ENCODE results near the gene PRPH2. TPM values are rescaled to one million over a fixed set of nuclear protein-coding genes. Genes with fewer than 3 reads are reported as not detected.

The PRPH2 gene, protein sequence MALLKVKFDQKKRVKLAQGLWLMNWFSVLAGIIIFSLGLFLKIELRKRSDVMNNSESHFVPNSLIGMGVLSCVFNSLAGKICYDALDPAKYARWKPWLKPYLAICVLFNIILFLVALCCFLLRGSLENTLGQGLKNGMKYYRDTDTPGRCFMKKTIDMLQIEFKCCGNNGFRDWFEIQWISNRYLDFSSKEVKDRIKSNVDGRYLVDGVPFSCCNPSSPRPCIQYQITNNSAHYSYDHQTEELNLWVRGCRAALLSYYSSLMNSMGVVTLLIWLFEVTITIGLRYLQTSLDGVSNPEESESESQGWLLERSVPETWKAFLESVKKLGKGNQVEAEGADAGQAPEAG
- 1 to 10 TPM in 1 of 2 donors, under 1 TPM in 1; 0.27 to 3.3 TPM for total RNA-seq

DNA sequence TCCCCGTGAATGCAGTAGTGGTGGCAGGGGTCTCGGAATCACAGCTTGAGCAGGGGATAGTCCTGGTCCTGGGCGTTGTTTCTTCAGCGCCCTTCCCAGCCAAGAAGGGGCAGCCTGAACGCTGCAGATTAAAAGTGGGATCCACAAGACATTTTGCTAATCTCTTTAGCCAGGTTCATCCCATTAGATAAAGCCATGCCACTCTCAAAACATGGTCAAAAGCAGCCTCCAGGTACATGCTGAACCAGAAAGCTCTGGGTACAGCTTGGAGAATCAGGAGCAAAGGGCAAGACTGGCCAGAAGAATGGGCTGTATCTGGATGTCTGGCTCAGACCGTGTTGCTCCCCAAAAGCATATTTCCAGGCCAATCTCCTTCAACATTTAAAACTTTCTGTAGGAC, at the start of gene PRPH2:
TSS of gene PRPH2 (minus strand) at position 101 of the 400 bp plus-strand sequence. CDS start 263 bp downstream, outside the sequence.
- Histone ChIP-seq H3K9me3 (no peaks in the 10 kb centered on the region), H3K36me3 (no peaks in the 10 kb centered on the region), H3K4me3 (no peak within 1 kb of the TSS), H3K27ac (no peak within 1 kb of the TSS), H3K4me1 (replicated peaks) (no peaks in the 10 kb centered on the region), H3K27me3 (replicated peaks; ENCODE audit: insufficient read depth) (no peaks in the 10 kb centered on the region)
- TF ChIP-seq POLR2AphosphoS5 (IDR thresholded peaks at IDR 0.05) (no peak), CTCF (IDR thresholded peaks at IDR 0.05) (no peak), POLR2A (IDR thresholded peaks at IDR 0.05) (no peak)
- 93% methylated on average over 6 of the region's 6 CpGs for WGBS
- intact Hi-C loops (cut with DNase I), result no loop called here
- DNase-seq (ENCODE audit: low spot score), result no peak

DNA sequence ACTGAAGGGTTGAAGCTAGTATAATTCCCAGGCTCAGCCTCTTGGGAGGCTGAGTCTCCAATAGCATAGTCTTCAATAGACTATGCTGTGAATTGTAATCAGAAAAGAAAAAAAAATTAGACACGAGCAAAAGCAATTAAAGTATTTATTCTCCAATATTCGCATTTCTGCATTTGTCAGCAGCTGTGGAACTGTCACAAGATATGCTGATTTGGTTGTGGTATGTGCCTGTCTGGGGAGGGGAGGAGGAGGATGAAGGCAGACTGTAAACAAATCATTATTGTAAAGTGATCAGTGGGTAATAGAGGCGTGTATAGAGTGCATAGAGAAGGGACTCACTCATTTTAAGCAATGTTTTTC, 49.3 kb upstream of the PRPH2 start:
- Histone ChIP-seq H3K9me3 (no peaks in the 10 kb centered on the region), H3K4me1 (replicated peaks) (no peaks in the 10 kb centered on the region), H3K4me3 (no peak overlapping the region), H3K27ac (no peak overlapping the region), H3K27me3 (replicated peaks; ENCODE audit: insufficient read depth) (no peaks in the 10 kb centered on the region), H3K36me3 (no peaks in the 10 kb centered on the region)
- intact Hi-C loops (cut with DNase I), result no loop called here
- DNase-seq (ENCODE audit: low spot score), result no peak
- WGBS, result 53% methylated on average over 3 of the region's 3 CpGs
- no peak for TF ChIP-seq POLR2AphosphoS5 (IDR thresholded peaks at IDR 0.05)
- TF ChIP-seq POLR2A (IDR thresholded peaks at IDR 0.05), result no peak
- no peak for TF ChIP-seq CTCF (IDR thresholded peaks at IDR 0.05)

DNA sequence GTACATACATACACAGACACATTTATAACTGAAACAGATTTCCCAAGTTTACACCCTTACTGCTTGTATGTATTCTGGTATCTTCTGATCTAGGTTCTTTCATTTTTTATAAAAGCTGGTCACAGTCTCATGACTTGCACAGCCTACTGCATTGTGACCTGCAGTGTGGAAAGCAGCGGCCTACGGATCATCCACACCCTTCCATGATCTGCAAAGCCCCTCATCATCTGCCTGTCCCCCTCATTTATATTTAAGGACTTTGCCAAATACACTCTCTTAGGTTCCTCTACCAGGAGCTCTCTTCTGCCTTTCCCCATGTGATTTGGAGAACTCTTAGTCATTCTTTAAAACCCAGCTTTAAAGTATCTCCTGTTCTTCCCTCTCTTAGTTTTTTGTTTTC, 47.4 kb upstream of the PRPH2 start:
- H3K4me3 ChIP-seq, result no peak overlapping the region
- DNase-seq (ENCODE audit: low spot score), result no peak
- no peaks in the 10 kb centered on the region for H3K36me3 ChIP-seq
- intact Hi-C loops (cut with DNase I), result no loop called here
- TF ChIP-seq POLR2AphosphoS5 (IDR thresholded peaks at IDR 0.05), result no peak
- TF ChIP-seq CTCF (IDR thresholded peaks at IDR 0.05), result no peak
- no peak for TF ChIP-seq POLR2A (IDR thresholded peaks at IDR 0.05)
- WGBS, result 89% methylated on average over 2 of the region's 2 CpGs
- no peaks in the 10 kb centered on the region for H3K9me3 ChIP-seq
- H3K27me3 ChIP-seq (replicated peaks; ENCODE audit: insufficient read depth), result no peaks in the 10 kb centered on the region
- no peaks in the 10 kb centered on the region for H3K4me1 ChIP-seq (replicated peaks)
- H3K27ac ChIP-seq, result no peak overlapping the region

DNA sequence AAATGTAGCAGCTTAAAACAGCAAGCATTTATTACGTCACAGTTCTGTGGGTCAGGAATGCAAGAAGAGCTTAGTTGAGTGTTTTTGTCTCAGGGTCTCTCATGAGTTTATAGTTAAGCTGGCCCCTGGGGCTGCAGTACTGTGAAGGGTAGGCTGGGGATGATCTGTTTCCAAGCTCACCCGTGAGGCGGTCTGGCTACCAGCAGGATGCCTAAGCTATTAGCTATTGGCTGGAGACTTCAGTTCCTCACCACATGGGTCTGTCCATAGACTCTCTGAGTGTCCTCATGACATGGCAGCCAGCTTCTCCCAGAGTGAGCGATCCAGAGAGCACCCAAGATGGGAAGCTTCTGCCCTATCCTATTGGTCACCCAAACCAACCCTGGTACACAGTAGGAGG, 46.7 kb upstream of the PRPH2 start:
- Histone ChIP-seq H3K36me3 (no peaks in the 10 kb centered on the region), H3K27ac (no peak overlapping the region), H3K4me1 (replicated peaks) (no peaks in the 10 kb centered on the region), H3K4me3 (no peak overlapping the region), H3K9me3 (no peaks in the 10 kb centered on the region), H3K27me3 (replicated peaks; ENCODE audit: insufficient read depth) (no peaks in the 10 kb centered on the region)
- 95% methylated on average over 4 of the region's 4 CpGs for WGBS
- TF ChIP-seq POLR2A (IDR thresholded peaks at IDR 0.05), result no peak
- TF ChIP-seq CTCF (IDR thresholded peaks at IDR 0.05), result no peak
- no peak for TF ChIP-seq POLR2AphosphoS5 (IDR thresholded peaks at IDR 0.05)
- intact Hi-C loops (cut with DNase I), result no loop called here
- DNase-seq (ENCODE audit: low spot score), result no peak

DNA sequence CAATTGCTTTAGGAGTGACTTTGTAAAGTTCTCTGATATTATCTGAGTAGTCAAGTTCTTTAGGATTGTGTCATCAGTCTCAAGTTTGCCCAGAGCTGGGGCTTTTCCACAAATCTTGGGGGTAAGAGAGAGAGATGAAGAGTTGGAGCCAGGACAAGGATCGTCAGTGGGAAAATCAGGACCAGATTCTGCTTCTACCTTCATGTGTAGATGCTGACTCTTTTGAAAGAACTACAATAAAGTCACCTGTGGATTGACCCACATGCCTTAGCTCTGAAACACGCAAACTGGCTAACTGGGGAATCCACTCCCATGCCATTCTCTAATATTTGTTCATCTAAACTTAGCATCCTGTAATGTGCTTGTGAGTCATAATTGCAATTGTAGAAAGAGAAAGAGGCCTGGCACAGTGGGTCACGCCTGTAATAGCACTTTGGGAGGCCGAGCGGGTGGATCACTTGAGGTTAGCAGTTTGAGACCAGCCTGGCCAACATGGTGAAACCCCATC, 43.8 kb upstream of the PRPH2 start:
- H3K4me3 ChIP-seq, result no peak overlapping the region
- H3K9me3 ChIP-seq, result no peaks in the 10 kb centered on the region
- no peak overlapping the region for H3K27ac ChIP-seq
- H3K27me3 ChIP-seq (replicated peaks; ENCODE audit: insufficient read depth), result no peaks in the 10 kb centered on the region
- TF ChIP-seq CTCF (IDR thresholded peaks at IDR 0.05) (no peak), POLR2A (IDR thresholded peaks at IDR 0.05) (no peak), POLR2AphosphoS5 (IDR thresholded peaks at IDR 0.05) (no peak)
- WGBS, result 92% methylated on average over 5 of the region's 5 CpGs
- no peaks in the 10 kb centered on the region for H3K4me1 ChIP-seq (replicated peaks)
- DNase-seq (ENCODE audit: low spot score), result no peak
- H3K36me3 ChIP-seq, result no peaks in the 10 kb centered on the region
- intact Hi-C loops (cut with DNase I), result no loop called here
